Glomerular visceral epithelial cell (primary cell): ENCODE data around the gene KLK12.
"Not testable (repeated sequence)": the region's sequence is repeated elsewhere in the genome, so short reads cannot be mapped to it uniquely, and the experiment has no call there.

Source experiments
- DNase-seq: peaks from one replicate; pipeline ENCODE4 v3.0.0-alpha.2; 2016; ENCODE audit errors: extremely low spot score

The KLK12 gene

GRCh38 chr19:51015691-51016267 lies 19.0 kb downstream of the KLK12 start:
- no peak for DNase-seq

- no peak for DNase-seq
Observed at GRCh38 chr19:51014242-51014641, 20.6 kb downstream of the KLK12 start.

- DNase-seq = no peak
Observed at GRCh38 chr19:51012661-51013190, 22.1 kb downstream of the KLK12 start.

- DNase-seq = no peak
Observed at GRCh38 chr19:51010066-51010795, 24.6 kb downstream of the KLK12 start.

GRCh38 chr19:51009061-51009891 lies 25.5 kb downstream of the KLK12 start:
- DNase-seq = no peak

GRCh38 chr19:51007488-51007887 lies 27.3 kb downstream of the KLK12 start:
- no peak for DNase-seq

GRCh38 chr19:51006406-51006805 lies 28.4 kb downstream of the KLK12 start:
- no peak for DNase-seq

- no peak for DNase-seq
Observed at GRCh38 chr19:51005248-51005647, 29.6 kb downstream of the KLK12 start.

- no peak for DNase-seq
Observed at GRCh38 chr19:51003316-51003715, 31.5 kb downstream of the KLK12 start.

- no peak for DNase-seq
Observed at GRCh38 chr19:51002542-51003311, 32.1 kb downstream of the KLK12 start.

GRCh38 chr19:51002089-51002532 lies 32.7 kb downstream of the KLK12 start:
- DNase-seq = no peak

- DNase-seq = no peak
Observed at GRCh38 chr19:51001515-51001914, 33.3 kb downstream of the KLK12 start, which contains the start of gene KLK8. Gene KLK8, minus strand, starts transcription at chr19:51001604. Its CDS starts 437 bp downstream, at chr19:51001167.

- no peak for DNase-seq
Observed at GRCh38 chr19:51000981-51001380, 33.8 kb downstream of the KLK12 start.

- no peak for DNase-seq
Observed at GRCh38 chr19:51000426-51000825, 34.4 kb downstream of the KLK12 start.

GRCh38 chr19:50998686-50999085 lies 36.1 kb downstream of the KLK12 start:
- DNase-seq = no peak

- DNase-seq = no peak
Observed at GRCh38 chr19:50998061-50998460, 36.7 kb downstream of the KLK12 start.

GRCh38 chr19:50994129-50994528 lies 40.7 kb downstream of the KLK12 start:
- DNase-seq = no peak

GRCh38 chr19:50992666-50993035 lies 42.2 kb downstream of the KLK12 start:
- no peak for DNase-seq

GRCh38 chr19:50984416-50984815 lies 50.4 kb downstream of the KLK12 start:
- DNase-seq = not testable (repeated sequence)

- no peak for DNase-seq
Observed at GRCh38 chr19:50983625-50984292, 51.0 kb downstream of the KLK12 start, which contains the start of gene KLK7. Gene KLK7, minus strand, starts transcription at chr19:50983917. Its CDS starts 1,518 bp downstream, at chr19:50982399.

- no peak for DNase-seq
Observed at GRCh38 chr19:50982186-50982585, 52.6 kb downstream of the KLK12 start.
